GM19239 (cell line): ENCODE results near the gene HOXA13.

ENCODE experiments used
- DNase-seq: peaks from one replicate; pipeline ENCODE4 v3.0.0; 2011; ENCODE audit warnings: low spot score; ENCODE audit not compliant: insufficient read length
- FAIRE-seq: peaks from 2 replicates; lab custom pipeline; 2011; peaks lifted over from hg19 to GRCh38; lab: Jason Lieb, UNC

The HOXA13 gene

DNA sequence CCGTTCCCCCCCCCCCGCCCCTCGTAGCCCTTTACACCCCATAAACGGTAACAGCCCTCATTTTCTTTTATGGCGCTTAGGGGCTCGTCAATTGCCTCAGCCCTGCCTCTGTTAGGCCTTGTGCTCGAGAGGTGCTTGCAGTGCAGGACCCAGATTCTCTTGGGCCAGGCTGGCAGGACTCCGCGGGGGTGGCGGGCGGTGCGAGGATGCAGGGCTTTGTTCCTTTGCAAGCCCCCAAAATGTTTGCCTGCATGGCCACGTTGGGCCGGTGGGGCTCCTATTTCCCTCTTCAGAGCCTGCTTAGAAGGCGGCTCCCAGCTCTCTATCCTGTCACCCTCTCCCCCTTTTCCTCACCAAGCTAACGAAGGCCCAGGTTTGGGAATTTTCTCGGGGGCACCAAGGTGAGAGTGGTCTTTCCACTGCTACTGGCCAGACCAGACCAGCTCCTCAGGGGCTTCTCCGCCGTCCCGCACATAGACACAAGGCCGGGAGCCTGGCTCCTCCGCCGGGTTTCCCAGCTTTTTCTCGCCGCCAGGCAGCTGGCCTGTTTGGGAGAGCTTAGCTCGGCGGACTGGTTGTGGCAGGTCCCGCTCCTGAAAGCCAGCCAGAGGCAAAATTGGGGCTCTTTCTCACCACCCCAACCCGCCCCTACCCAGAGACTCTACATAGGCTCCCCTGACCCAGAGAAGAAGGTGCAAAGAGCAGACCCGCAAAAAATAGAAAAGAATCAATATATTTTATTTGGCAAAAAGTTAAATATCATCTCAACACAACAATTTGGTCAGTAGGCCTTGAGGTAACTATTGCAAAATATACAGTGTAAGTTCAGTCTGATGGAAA lies 38.0 kb downstream of the HOXA13 start:
- no peak for FAIRE-seq
- DNase-seq: no peak

DNA sequence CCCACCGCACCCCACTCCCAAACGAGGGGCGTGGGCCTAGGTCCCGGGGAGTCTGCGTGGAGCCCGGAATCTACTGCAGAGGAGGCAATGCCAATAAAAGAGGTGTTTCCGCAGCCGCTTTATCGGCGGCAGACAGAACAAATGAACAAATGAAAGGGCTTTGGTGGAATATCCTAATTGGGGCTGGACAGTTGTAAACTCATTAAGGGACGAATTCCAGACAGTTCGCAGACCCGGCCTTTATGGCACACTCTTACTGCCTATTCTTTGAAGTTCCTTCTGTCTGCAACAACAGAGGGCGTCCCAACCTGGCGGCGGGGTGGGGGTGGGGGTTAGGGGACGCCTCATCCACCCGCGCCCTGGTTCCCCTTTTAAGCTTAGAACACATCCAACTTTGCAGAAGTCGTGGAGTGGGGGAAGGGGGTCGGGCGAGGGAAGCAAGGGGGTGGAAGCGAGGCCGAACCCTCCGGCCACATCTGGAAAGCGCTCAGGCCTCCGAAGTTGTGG lies 38.6 kb downstream of the HOXA13 start:
- DNase-seq (no peak), FAIRE-seq (no peak)

DNA sequence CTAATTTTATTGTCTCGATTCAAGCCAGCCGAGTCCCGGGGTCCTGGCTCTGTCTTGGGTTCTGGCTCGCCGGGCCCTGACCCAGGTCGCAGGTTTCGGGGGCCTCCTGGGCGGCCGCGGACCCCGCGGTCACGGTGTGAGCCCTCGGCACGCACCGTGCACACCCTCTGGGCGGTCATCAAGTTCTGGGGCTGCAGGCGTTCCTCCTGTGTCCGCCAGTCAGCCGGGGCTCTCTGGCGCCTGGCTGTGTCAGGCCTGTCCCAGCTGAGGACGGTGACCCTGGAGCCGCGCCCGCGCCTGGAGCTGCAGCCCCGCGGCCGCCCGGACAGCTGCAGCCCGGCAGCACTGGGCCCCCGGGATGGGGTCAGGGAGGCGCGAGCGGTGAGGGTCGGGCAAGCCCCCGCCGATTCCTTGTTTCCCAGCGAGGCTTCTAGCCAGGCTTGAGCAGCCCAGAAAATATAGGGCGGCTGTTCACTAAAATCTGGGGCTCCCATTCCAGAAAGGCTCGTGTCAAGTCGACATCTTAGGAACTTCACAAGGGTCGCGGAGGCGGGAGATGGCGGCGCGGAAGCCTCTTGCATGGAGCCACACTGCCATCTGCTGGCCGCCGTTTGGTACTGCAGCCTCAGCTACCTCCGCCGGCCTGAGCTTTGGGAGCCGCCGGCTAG lies 39.2 kb downstream of the HOXA13 start:
- FAIRE-seq (peak; percentile 90), DNase-seq (peak; percentile 91)

DNA sequence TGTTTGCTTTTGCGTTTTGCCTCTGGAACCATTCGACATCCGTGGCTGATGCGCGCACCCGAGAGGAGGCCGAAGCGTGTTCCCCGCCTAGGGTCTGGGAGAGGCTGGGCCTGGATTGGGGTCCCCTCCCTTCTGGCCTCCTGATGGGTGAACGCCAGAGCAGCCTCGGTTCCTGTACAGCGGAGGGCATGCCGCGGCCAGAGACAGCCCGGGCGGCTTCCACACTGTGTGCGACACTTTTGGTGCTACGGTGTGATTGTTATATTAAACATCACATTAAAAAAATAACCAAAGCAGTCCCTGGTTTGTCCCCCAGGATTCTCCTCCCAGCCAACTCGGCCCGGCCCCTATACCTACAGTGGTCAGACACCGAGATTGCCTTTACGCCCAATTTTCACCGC lies 39.7 kb downstream of the HOXA13 start:
- FAIRE-seq (no peak), DNase-seq (no peak)

DNA sequence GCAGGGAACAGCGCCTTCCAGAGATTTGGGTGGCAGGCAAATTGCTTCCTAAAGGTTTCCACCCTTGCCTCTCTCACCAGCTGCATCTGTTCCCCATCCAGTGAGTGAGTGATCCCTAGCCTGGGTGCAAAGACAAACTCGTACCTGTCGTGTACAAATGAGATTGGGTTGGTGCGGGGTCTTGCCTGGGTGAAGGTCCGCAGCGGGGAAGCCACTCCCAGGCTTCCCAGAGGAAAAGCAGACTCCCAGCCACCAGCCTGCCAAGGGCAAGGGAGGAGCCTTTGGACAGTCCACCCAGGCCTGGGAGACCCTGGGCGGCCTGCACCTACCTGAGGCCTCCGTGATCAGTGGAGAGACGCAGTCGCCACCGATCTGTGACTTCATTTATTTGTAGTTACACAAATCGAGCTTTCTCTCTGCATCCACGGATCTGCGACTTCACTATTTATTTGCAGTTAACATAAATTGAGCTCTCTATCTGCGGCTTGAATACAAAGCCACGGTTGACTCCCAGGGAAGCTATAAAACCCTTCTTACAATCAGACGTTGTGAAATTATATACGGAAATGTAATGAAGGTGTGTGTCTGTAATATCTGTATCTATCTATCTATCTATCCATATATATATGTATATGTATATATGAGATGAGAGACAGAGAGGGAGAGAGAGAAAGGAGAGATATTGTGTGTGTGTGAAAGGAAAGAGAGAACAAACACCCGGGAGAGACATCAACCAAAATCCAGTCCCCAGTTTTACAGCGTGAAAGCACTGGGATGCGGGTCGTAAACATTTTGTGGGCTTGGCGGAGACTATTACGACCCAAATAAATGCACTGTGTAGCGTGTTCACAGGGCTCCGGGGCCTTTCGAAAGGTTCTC lies 40.4 kb downstream of the HOXA13 start:
- DNase-seq (no peak), FAIRE-seq (no peak)

DNA sequence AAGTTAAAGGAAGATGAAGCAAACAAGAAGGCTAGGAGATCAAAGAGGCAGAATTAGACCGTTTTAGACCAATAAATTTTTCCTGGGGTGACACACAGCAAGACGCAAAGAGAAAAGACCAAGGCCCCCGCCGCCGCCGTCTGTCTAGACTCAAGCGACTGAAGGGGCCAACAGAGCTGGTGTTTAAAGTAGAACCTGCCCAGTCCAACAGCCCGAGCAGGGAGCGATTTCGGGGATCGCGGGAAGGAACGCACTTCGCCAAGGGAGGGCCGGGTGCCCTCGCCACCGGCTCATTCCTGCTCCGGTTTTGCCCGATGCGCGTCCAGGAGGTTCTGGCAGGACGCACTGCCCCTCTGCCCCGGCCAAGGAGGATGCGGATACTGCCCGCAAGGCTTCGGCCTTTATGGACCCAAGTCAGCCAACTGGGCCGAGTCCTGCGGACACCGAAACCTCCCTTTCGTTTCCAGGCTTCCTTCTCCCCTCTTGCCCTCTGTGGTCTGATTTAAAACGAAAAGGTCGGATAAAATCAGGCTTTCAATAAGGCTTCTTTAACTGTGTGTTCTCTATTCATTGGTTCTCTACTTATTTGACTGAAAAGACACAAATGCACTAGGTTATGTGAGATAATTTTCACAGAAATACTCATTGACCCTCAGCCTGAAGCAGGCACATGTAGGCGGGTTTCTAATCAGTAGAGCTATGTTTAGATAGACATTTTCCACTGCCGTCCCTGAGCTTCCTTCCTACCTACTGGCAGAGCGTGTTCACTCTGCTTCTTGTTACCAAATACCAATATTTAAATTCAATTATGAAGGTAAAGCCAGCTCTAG lies 41.2 kb downstream of the HOXA13 start:
- DNase-seq (no peak), FAIRE-seq (no peak)

DNA sequence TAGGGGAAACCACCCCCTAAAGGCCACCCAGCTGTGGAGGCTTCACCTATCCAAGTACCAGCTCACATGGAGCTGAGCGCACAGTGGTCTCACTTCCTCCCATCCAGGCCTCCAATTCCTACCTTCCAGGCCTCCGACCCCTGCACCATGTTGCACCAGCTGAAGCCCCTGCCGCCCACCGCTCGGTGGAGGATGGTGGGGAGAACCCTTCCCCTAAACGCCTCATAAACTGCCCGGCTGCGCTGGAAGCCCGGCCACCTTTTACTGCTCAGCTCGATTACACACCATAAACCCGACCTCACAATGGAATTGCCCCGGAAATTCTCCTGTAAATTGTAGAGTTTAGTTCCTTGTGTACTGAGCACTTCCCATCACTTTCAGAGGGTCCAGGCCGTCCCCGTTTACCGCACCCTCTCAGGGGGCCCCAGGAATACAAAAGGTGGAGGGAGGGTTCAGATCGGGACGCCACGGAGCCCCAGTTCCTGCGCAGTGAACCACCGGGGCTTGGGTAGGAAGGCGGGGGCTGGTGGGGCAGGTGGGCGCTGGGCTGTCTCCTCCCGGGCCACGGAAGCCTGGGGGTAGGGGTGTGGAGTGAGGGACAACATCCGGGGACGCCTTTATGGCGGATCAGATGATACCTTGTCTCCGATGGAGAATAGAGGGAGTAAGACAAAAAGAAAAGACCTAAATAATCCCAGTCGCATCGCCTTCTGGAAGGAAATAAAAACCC lies 42.0 kb downstream of the HOXA13 start:
- FAIRE-seq (no peak), DNase-seq (no peak)

DNA sequence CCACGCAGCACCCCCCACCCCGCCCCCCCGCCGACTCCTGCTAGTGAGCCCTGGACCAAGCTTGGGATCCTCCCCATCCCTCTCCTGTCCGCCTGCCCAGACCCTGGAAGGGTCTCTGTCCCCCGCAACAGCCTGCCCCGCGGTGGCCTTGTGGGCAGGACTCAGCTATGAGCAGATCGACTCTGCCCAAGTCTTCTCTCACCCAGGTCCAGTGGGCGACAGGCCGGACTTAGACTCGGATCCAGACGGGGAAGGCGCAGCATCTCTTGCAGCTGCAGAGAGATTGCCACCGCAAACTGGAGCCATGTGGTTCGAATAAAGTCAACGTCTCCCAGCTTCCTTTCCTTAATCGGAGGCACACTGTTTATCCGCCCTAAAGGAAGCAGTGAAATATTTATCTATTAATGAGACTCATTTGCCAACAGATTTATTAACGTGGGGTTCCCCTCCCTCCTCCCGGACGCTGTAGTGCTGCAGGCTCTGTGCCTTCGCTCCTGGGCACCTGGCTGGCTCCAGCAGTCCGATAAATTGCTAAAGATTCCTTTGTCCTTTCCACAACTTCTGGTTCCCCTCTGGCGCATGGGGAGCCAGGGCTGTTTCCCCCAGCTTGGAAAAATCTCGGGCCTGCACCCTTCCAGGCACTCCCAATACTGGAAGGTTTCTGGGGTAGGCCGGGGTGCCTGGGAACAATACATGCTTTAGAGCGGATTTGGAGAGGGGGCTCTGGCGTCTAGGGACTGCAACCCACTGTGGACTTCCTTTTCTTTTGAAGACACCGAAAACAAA lies 42.8 kb downstream of the HOXA13 start:
- DNase-seq (no peak), FAIRE-seq (no peak)

DNA sequence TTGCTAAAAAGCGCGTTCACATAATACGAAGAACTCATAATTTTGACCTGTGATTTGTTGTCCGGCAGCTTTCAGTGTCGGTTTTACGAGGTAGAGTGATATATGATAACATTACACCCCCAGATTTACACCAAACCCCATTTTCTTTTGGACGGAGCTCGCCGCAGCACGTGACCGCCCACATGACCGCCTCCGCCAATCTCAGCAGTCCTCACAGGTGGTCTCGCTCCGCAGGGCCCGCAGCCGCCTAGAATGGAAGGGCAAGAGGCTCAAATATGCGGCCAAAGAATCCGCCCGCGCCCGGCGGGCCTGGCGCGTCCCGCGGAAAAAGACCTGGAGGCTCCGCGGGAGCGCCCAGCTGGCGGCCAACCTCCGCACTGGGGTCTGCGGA lies 43.4 kb downstream of the HOXA13 start, which contains the start of gene HOXA7:
TSS of gene HOXA7 (minus strand) at position 168 of the 391 bp plus-strand sequence. CDS start at position 38, 130 bp downstream.
- DNase-seq (no peak), FAIRE-seq (no peak)

DNA sequence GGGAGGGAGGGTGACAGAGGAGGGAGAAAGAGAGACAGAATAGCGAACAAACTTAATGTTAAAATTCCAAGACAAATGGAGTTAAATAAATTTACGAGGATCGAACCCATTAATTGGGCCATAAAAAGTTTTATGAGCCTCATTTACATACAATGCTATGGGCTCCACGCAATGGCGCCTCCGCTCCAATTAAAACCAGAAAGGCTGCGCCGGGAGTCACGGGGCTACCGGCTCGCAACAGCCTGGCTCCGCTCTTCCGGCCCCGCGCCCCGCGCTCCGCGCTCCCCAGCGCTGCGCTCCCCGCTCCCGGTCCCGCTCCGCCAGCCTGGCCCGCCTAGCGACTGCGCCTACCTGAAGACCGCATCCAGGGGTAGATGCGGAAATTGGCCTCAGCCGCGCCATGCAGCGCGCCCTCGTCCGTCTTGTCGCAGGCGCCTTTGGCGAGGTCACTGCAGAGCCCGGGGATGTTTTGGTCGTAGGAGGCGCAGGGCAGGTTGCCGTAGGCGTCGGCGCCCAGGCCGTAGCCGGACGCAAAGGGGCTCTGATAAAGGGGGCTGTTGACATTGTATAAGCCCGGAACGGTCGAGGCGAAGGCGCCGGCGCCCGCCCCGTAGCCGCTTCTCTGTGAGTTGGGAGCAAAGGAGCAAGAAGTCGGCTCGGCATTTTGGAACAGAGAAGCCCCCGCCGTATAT lies 43.9 kb downstream of the HOXA13 start:
- DNase-seq: no peak

DNA sequence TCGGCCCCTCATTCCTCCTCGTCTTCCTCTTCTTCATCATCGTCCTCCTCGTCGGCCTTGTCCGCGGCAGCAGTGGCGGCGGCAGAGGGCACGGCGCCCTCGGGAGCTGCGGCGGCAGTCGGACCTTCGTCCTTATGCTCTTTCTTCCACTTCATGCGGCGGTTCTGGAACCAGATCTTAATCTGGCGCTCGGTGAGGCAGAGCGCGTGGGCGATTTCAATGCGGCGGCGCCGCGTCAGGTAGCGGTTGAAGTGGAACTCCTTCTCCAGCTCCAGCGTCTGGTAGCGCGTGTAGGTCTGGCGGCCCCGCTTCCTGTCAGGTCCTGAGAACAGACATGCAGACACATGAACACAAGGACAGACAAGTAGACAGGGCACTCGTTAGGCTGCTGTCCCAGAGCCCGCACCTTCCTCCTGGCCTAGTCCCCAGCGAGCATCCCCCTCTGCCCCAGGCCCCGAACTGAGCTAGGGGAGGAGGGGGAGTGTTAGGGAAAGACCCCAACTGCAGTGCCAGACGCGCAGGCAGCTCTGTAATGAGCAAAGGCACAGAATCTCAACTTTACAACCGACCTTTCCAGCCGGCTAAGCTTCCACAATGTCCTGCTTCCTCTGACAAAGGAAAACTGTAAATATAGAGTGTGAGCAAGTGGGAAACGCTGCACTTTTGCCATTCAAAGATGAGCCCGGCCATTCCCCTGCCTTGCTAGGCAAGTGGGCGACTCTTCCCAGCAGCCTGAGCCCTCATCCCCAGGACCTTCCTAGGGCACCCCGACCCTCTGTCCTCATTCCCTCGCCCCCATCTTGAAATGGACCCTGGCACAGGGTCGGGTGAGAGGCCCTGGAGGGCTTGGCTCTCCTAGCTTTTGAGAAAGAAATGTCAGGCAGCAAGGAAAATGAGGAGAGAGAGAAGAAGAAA lies 44.7 kb downstream of the HOXA13 start:
- DNase-seq (no peak), FAIRE-seq (no peak)

More for the DNA sequence above, 43.9 kb downstream of the HOXA13 start:
- FAIRE-seq: no peak

DNA sequence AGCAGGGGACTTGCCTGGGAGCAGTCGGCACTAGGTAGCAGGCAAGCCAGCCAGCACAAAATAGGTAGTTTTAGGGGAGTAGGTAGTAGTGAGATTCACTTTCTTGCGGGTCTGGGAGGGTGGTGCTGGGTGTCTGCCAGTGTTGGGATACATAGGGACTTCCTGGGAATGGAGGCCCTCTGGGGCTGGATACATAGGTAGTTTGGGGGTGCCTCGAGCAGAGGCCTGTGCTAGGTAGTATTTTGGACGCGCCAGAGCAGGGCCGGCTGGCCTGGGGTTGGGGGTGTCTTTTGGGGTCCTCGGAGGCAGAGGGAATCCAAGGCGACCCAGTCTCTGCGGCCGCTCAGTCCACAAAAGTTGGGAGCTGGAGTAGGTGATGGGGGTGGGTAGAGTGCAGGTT lies 45.5 kb downstream of the HOXA13 start:
- FAIRE-seq (no peak), DNase-seq (no peak)

DNA sequence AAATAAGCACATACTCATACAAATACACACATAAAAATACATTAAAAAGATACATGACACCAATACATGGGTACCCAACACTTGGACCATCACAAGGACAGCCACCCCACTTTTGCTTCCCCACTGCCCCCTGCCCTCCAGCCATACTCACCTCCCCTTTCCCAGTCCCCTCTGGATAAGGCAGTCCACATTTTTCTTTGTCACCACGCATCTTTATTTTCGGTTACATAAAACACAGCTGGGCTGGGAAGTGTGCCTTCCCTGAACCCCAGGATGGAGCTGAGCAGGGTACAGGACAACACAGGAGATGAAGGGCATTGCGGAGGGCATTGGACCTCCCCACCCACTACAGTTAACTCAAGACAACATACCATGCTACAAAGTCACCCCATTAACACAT lies 46.4 kb downstream of the HOXA13 start:
- no peak for FAIRE-seq

DNA sequence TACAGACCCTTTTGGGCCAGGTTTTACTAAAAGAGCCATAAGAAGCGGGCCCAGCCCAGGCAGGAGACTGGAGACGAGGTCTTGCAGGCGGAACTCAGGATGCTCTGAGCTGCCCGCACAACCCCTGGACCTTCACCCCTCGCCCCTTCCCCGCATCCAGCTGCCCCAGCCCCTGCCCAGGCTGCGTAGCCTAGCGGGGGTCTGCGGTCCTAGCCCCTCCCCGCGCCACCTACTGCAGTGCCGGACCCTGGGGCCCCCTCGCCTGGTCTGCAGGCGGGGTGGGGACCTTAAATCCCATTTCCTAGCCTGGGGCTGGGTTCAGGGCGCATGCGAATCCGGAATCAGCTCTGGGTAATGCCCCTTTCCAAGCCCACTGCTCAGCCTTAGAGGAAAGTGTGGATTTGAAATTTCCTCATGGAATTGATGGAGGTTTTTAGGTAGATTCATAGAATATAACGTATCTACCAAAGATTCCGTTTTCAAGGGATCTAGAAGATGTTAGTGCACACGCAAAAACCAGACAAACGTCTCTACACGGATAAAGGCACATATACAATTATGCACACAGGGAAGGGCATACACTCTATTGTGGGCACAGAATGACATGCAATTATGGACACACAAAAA lies 47.0 kb downstream of the HOXA13 start:
- no peak for FAIRE-seq
- no peak for DNase-seq

More for the DNA sequence above, 46.4 kb downstream of the HOXA13 start:
- DNase-seq: no peak

DNA sequence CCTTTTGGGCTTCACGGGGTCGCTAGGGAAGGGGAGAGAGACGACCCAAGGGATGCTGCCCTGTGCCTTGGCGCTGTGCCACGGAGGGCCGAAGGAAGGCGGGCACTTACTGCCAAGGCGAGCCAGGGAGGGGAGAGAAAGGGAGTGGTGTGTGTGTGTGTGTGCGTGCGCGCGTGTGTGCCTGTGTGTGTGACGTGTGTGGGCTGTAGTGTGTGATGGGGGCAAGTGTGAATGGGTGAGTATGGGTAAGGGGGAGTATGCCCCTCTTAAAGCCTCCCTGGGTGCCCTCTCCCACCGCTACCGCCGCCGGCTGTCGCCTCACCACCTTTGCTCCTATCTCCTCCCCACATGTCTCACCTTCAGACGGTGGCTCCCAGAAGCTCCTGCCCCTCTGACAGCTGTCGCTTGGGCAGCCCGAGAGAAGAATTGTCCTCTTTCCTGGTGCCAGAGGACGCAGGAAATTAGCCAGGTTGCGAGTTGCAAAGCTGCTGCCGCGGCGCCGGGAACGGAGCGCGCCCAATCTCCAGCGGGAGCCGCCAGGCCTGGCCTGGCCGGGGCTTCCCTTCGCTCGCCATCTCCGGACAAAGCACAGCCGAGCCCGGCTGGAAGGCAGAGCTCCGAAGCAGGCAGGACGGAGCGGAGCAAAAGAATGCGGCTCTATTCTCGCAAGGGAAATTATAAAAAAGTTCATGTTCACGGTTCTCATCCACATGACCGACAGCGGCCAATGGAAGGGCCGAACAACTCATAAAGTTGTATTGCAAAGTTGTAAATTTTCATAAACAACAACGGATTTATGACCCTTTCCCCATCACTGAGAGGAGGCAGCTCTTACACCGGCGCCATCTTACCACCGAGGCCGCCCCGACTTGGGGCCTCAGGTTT lies 47.7 kb downstream of the HOXA13 start, which contains the start of gene HOXA3:
TSS of gene HOXA3 (minus strand) at position 653 of the 885 bp plus-strand sequence. CDS start 41,943 bp downstream, outside the sequence.
- FAIRE-seq: no peak
- no peak for DNase-seq
